OCI-M2 (cell line): ENCODE results near the gene RANGRF.
"Not testable (repeated sequence)": the region's sequence is repeated elsewhere in the genome, so short reads cannot be mapped to it uniquely, and the experiment has no call there.

Source experiments
- DNase-seq: peaks from one replicate; lab custom pipeline; 2025; ENCODE audit not compliant: unreplicated experiment; lab: John Stamatoyannopoulos, UW

Gene RANGRF

GRCh38 chr17:8288336-8289102, at the start of gene RANGRF:
Gene RANGRF, plus strand, starts transcription at chr17:8288670. Its CDS starts 119 bp downstream, at chr17:8288789.
- peak; percentile 45 for DNase-seq

DNA sequence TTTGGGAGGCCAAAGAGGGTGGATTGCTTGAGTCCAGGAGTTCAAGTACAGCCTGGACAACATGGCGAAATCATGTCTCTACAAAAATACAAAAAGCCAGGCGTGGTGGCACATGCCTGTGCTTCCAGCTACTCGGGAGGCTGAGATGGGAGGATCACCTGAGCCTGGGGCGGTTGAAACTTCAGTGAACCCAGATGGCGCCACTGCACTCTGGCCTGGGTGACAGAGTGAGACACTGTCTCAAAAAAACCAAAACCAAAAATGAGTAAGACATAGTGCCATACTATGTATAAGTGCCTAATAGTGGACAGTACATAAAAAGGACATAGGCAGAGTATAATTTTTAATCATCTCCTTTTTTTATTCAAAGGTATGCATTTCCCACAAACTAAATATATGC, 44.6 kb upstream of the RANGRF start:
- no peak for DNase-seq

- no peak for DNase-seq
These were observed 43.7 kb upstream of the RANGRF start for GRCh38 chr17:8244768-8245167.

- peak; percentile 71 for DNase-seq
These were observed 39.5 kb upstream of the RANGRF start, which contains the start of gene PFAS for GRCh38 chr17:8248751-8249607. Gene PFAS, plus strand, starts transcription at chr17:8249289. Its CDS starts 4,649 bp downstream, at chr17:8253938.

GRCh38 chr17:8249621-8250500, 38.6 kb upstream of the RANGRF start:
- DNase-seq: no peak

DNA sequence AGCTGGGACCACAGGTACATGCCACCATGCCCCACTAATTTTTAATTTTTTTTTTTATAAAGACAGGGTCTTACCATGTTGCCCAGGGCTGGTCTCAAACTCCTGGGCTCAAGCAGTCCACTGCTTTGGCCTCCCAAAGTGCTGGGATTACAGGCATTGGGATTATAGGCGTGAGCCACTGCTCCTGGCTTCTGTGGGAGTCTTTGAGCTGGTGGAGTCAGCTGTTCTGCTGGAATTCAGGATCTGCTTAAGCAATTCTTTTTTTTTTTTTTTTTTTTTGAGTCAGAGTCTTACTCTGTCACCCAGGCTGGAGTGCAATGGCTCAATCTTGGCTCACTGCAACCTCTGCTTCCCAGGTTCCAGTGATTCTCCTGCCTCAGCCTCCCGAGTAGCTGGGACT, 37.1 kb upstream of the RANGRF start:
- not testable (repeated sequence) for DNase-seq

GRCh38 chr17:8253801-8254200, 34.7 kb upstream of the RANGRF start:
- no peak for DNase-seq

DNA sequence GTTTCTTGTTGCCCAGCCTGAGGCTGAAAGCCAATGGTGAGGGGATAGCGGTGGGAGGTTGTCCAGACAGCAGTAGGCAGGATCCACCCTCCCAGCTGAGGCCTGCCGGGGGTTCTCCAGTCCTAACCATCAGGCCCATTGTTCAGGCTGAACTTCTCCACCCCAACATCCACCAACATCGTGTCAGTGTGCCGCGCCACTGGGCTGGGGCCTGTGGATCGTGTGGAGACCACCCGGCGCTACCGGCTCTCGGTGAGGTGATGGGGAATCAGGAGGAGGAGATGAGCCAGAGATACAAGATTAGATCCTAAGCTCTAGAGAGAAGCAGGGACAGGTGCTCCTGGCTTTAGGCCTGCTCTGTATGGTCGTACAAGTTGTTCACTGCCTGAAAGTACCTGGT, 33.6 kb upstream of the RANGRF start:
- no peak for DNase-seq

DNA sequence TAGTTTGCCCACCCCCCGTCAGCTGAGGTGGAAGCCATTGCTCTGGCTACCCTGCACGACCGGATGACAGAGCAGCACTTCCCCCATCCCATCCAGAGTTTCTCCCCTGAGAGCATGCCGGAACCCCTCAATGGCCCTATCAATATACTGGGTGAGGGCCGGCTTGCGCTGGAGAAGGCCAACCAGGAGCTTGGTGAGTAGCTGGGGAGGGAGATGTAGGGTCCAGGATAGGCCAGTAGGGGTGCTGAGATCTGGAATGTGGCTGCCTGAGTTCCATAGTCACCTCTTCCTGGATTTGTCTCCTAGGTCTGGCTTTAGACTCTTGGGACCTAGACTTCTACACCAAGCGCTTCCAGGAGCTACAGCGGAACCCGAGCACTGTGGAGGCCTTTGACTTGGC, 33.0 kb upstream of the RANGRF start:
- no peak for DNase-seq

DNA sequence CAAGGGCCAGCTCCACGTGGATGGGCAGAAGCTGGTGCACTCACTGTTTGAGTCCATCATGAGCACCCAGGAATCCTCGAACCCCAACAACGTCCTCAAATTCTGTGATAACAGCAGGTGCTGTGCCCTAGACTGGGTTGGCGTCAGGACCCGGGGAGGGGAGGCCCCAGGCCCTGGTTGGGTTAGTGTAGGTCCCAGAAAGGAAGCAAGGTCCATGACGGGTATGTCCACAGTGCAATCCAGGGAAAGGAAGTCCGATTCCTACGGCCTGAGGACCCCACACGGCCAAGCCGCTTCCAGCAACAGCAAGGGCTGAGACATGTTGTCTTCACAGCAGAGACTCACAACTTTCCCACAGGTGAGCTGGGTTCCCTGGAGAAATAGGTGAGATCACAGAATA, 32.2 kb upstream of the RANGRF start:
- DNase-seq: no peak

DNA sequence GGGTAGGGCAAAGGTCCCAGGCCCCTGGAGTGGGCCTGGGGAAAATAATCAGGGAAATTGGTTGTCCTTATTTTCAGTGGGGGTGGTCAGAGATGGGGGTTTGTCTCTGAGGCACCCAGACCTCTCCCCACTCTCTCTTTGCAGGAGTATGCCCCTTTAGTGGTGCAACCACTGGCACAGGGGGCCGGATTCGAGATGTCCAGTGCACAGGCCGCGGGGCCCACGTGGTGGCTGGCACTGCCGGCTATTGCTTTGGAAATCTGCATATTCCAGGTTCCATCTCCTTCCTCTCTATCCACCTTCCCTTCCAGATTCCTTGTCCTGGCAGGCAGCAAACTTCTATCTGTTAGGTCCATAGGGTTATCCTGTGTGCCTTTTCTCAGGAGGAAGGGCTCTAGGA, 31.8 kb upstream of the RANGRF start:
- no peak for DNase-seq

- DNase-seq: no peak
These were observed 30.7 kb upstream of the RANGRF start for GRCh38 chr17:8257801-8258200.

DNA sequence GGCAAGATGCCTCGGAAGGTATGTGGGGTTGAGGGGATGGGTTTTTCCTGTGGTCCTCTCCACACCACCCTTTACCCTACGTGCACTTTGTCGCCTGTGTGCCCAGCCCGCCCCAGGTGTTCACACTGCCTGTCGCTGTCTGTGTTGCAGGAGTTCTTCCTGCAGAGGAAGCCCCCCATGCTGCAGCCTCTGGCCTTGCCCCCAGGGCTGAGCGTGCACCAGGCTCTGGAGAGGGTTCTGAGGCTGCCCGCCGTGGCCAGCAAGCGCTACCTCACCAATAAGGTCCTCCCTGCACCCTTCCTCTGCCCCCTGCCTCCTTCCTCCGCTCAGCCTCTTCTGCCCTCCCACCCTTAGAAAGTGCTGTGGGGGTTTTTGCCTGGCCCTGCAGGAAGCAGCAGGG, 24.1 kb upstream of the RANGRF start:
- DNase-seq: no peak

DNA sequence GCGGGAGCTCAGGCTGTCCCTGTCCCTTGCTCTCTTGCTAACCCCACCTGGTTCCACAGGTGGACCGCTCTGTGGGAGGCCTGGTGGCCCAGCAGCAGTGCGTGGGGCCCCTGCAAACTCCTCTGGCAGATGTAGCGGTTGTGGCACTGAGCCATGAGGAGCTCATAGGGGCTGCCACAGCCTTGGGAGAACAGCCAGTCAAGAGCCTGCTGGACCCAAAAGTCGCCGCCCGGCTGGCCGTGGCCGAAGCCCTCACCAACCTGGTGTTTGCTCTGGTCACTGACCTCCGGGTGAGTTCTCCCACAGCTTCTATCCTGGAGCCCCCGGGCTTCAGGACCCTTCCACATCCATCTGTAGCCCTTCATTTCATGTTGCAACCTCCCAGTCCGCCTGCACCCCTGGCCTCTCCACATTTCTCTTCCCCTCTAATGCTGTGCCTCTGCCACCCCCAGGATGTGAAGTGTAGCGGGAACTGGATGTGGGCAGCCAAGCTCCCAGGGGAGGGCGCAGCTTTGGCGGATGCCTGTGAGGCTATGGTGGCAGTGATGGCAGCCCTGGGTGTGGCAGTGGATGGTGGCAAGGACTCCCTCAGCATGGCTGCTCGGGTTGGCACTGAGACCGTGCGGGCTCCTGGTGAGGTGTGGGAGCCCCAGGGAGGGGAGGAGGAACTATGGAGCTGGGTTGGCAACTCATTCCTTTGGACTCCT, 23.5 kb upstream of the RANGRF start:
- no peak for DNase-seq

- DNase-seq: no peak
These were observed 21.6 kb upstream of the RANGRF start for GRCh38 chr17:8266648-8267479.

DNA sequence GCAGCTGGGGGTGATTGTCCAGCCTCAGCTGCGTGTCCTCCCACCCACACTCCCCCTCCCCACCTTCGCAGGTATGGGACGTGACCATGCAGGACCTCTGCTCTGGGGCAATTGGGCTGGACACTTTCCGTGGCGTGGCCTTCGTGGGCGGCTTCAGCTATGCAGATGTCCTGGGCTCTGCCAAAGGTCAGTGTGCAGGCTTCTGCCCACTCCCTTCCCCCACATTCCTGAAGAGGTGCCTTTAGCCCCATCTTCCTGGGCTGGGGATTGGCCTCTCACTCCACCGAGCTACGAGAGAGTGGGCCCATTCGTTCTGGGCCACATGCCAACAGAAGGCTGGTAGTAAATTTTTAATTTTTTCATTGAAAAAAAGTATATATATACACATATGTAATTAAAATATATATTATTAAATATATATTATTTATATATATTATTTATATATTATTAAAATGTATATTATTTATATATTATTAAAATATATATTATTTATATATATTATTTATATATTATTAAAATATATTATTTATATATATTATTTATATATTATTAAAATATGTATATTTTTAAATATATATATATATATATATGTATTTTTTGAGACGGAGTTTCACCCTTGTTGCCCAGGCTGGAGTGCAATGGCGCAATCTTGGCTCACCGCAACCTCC, 20.9 kb upstream of the RANGRF start:
- DNase-seq: no peak

DNA sequence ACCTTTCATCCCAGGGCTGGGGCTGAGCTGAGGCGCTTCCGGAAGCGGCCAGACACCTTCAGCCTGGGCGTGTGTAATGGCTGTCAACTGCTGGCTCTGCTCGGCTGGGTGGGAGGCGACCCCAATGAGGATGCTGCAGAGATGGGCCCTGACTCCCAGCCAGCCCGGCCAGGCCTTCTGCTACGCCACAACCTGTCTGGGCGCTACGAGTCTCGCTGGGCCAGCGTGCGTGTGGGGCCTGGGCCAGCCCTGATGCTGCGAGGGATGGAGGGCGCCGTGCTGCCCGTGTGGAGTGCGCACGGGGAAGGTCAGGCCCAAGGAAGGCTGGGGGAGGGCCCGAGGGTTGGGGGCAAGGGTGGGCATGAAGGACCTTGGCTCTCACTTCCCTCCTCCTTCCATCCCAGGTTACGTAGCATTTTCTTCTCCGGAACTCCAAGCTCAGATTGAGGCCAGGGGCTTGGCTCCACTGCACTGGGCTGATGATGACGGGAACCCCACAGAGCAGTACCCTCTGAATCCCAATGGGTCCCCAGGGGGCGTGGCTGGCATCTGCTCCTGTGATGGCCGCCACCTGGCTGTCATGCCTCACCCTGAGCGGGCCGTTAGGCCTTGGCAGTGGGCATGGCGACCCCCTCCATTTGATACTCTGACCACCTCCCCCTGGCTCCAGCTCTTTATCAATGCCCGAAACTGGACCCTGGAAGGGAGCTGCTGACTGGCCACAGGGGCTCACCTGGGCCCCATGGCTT, 19.7 kb upstream of the RANGRF start:
- DNase-seq: no peak

DNA sequence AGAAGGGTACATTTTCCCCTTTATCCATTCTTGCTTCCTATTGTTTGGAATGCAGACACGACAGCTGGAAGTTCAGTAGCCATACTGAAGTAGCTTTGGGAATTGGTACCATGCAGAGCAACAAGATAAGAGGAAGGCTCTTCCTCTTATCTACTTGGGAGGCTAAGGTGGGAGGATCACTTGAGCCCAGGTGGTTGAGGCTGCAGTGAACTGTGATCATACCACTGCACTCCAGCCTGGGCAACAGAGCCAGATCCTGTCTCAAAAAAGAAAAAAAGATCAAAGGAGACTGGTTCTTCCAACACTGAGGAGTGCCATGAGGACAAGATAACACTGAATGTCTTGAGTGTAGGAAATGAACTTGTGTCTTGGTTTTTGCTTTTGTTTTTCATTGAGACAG, 16.0 kb upstream of the RANGRF start:
- no peak for DNase-seq
